HS-5 (cell line): ENCODE data around the gene NCKAP5.

ENCODE experiments used
- DNase-seq: peaks from one replicate; pipeline ENCODE4 v3.0.0-alpha.2; 2012; ENCODE audit warnings: low read depth

Gene NCKAP5

DNA sequence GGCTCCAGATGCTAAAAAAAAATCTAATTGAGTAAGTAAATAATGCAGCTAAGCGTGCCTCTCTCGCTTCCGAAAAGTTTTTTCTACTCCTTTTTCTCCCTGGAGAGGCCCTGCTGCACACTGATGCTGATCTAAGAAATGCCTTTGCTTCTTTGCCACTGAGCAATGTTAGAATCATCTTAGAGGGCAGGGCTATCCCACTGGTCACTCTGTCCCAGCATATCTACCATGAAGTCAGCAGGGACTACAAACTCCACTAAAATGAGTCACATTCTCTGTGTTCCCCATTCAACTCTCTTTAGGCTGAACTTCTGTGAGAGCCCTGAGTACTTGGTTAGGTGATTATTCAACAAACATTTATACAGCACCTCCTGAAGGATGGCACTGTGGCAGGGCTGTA, 770.7 kb downstream of the NCKAP5 start:
- peak; percentile 49 for DNase-seq

DNA sequence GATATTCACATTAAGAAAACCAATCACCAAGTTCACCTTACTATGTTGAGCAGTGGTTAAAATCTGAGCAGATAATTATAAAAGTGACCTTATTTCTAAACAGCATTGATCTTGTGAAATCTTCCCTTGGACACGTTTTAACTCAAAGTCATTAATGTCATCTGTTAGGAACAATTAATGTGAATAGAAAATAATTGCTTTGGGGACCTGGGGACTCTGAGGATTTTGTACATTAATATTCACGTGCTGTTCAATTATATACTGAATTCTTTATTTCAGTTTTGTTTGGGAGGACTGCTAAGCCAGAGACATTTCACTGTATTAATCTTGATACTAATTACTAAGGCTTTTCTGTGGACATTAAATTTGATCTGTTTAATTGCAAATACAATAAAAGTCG, 771.2 kb downstream of the NCKAP5 start:
- no peak for DNase-seq

DNA sequence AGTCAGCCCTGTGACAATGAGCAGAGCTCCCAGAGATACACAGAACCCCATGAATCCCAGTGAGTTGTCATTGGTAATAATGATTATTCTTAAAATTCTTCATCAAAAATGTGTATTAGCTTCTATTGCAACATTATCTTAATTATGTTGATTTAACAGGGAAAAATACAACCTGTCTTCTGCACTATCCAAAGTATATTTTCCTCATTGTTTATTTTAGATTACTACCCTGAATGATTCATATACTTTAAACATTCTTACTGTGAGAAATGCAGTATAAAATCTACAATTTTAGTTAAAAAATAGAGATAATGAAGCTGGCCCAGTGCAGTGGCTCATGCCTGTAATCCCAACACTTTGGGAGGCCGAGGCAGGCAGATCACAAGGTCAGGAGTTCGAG, 773.0 kb downstream of the NCKAP5 start:
- DNase-seq: no peak

DNA sequence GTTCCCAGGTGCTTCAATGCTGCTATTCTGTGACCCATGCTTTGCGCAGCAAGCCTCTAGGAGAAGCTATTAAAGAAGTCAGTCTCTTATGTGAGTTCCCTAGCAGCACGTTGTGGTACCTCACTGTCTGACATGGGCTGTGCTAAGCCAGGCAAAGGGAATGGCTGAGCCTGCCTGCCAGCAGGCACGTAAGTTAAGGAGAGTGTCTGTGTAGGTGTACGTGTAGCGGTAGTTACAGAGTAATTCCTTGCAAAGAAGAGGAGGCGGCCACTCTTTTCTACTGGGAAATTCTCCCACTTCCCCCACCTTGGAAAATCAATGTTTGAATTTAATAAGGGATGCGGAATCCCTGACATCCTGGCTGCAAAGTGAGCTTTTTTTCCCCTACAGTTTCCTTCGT, 774.7 kb downstream of the NCKAP5 start:
- DNase-seq: no peak

DNA sequence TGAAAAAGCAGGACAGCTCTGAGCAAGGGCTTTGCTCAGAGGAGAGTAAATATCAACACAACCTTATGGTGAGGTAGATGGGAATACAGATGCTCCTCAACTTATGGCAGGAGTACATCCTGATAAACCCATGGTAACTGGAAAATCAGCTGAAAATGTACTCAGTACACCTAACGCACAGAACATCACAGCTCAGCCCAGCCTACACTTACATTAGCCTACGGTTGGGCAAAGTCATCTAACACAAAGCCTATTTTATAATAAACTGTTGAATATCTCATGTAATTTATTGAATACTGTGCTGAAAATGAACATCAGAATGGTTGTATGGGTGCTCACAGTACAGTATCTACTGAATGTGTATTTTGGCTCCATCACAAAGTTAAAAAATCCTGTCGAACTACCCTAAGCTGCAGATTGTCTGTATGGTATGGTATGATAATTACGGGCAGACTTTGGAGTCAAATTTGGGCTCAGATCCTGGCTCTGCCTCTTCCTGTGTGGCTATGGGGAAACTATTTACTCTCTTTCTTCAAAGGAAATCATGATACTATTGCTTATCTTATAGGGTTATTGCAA, 778.0 kb downstream of the NCKAP5 start:
- no peak for DNase-seq

DNA sequence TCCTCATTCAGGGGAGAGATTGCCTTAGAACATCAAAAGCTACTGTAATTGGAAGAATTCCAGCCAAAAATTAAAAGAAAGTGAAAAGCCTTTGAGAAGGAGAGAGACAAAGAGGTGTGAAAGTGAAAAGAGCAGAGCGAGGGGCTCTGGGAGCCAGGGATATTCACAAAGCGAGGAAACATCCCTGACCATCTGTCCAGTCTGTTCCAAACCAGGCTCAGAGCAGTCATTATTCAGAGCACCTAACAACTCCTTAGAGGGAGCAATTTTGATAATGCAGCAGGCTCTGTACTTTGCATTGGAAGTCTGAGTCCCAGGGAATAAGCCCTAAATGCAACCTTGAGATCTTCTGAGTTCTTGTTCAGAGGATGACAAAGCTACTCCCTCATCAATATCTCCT, 779.2 kb downstream of the NCKAP5 start:
- DNase-seq: no peak

DNA sequence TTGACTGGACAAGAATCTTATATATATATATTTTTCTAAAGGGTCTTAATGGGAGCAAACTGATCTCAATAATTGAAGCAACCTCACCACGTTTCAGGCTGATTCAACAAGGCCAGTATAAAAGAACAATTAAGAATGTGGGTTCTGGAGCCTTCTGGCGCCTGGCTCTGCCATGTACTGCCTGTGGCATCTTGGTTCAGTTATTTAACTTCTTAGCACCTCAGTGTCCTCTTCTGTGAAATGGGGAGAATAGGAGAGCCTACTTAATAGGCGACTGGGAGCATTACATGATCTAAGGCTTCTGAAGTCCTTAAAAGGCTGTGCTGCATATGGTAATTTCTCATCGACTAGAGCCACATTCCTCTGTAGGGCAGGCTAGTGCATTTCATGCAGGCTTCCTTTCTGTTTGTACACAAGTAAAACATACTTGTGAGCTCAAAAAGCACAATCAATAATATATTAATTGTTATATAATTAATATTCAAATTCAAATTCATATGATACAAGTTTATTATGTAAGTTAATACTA, 779.9 kb downstream of the NCKAP5 start:
- no peak for DNase-seq

DNA sequence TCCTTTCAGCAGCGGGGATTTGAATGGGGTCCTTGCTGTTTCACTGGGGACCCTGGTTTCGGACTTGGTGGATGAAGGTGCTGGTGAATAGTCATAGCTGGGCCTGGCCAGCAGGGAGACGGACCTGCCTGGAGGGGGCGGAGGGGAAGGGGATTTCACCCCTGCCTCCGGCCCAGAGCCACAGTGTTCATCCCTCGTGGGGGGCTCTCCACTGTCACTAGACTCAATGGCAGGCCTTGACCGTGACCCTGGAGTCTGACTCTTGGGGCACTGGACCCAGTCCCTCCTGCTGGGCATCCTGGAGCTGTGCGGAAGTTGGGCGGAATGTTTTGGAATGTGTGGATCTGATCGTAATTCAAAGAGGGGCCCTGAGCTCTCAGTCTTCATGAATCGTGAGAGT, 784.4 kb downstream of the NCKAP5 start:
- no peak for DNase-seq

DNA sequence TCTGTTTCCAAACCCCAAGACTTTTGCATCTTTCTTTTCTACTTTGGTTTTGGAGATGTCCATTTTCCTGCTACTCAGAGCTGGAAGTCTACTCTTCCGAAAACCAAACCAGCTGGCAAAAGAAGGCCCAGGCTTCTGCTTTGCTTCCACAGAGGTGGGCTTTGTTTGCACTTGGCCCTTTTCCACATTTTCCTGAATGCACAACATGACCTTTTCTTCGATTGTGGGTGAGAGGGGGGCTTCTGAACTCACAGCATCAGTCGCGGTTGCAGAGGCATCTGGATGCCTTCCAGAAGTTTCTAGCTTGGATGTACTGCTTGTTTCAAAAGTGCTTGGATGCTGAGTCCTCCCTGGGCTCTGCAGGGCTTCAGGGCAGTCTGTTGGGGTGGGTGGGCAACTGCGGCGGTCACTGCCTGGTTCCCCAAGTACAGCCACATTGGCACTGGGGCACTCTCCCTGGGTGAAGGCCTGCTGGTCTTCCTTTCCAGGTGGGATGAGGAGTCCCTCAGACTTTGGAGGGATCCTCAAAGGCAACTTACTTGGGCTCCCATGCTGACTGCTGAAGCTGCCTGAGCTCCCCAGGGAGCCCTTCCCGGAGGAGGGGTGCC, 786.0 kb downstream of the NCKAP5 start:
- DNase-seq: no peak

DNA sequence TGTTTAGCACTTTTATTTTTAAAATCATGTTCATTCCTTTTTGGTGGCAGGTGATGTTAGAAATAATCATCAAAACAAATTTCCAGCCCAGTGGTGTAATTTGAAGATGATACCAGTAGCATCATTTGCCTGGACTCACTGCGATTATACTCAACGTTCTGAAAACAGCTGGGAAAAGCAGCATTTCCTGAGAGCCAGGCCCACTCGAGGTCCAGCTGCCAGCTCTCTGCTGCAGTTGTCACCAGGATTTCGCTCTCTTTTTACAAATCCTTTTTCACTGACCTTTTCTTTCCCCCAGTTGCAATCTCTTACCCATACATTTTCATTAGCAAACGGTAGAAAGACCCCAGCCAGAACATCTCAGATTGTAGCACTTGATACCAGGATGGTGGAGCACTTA, 787.6 kb downstream of the NCKAP5 start:
- DNase-seq: no peak

DNA sequence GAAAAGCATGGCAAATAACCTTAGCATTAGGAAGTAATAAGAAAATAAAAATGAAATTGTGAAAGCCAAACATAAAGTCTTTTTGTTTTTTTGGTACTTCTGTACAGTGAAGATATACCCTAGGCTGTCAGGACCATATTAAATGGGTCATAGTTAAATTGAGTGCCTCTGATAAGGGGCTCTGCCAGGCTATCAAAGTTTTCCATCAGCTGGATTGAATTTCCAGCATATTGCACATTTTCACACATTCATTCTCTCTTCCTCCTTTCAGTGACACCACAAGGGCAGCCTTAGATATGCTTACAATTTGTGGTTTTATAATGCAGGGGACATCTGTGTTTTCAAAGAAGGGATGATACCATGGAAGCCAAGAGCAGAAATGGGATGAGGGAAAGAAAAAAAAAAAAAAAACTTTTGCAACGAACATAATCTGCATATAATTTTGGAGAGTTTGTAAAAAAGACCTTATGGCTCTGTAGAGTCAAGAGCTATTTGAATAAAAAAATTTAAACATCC, 789.0 kb downstream of the NCKAP5 start:
- no peak for DNase-seq

DNA sequence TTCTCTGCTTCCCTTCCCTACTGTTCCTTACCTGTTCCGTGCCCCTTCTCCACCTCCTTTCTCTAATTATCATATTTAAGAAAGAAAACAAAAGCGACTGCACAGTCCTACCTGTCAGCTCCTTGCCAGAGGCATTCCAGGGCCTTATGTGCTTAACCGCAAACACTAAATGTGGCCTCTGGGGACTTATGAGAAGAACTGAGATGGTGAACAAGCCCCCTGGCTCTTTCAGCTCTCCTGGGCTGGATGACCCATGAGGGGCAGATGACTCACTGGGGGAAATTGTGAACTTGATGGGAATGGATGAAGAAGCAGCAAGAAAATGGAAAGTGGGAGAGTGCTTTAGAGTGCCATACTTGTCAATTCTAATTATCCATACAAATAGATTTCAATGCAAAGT, 792.0 kb downstream of the NCKAP5 start:
- no peak for DNase-seq

DNA sequence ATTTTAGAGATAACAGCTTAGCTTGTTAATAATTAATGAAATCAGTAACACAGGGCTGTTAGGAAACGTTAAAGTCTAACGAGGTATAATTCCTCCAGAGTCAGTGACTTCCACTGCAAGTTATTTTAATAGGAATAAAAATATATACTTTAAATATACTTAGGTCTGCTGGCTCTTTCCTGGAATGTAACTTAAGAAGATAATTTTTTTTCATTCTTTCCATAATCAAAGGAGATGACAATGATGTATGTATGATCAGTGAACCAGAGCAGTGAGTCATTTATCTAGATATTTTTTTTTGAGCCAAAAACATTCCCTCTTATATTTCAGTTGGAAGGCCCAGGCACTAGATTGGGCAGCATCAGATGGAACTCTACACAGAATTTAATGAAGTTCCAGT, 794.1 kb downstream of the NCKAP5 start:
- no peak for DNase-seq

DNA sequence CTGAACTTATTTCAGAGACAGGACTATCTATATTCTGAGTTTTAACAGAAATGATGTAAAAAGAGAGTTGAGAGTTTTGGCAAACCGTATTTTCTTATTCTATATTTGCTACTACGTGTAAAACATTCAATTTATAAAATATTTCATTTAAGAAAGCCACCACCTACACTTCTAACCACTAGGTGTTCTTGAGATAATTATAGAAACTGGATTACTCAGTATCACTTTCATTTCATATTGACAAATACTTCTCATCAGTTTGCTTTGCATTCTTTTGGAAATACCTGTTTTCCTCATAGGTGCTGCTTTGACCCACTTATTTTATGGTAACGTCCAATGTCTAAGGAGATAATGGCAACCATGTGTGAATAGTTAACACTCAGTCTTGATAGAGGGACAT, 794.9 kb downstream of the NCKAP5 start:
- DNase-seq: no peak

DNA sequence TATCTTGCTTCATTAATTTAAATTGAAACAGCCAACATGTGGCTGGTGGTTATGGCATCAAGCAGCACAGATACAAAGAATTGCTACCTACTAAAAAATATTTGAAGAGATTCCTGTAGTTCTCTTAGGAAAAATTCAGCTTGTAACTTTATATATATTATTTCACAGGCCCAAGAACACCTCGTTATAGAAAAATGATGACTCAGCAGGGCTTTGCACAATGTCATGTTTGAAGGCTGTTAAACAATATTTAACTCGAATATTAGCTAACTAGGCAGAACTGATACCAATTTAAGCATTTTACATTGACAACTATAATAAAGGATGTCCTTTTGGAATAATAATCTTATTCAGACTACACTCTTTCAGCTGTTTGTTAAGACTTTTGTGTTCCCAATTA, 795.9 kb downstream of the NCKAP5 start:
- DNase-seq: no peak

DNA sequence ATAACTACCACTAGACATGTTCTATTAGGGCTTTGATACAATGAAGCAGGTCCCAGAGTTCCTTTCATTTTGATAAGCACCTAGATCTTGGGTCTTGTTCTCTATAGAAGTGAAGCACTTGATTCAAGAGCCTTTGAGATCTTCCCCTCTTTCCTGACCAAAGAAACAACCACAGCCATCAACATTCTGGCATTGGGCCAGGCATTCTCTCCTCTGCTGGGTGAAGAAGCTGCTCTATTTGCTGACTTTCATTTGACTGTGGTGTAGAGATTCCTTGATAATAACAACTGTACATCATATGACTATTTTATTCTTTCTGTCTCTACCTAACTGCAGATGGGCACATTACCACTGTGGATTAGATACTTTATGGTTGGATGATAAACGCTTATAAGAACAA, 801.7 kb downstream of the NCKAP5 start:
- no peak for DNase-seq

DNA sequence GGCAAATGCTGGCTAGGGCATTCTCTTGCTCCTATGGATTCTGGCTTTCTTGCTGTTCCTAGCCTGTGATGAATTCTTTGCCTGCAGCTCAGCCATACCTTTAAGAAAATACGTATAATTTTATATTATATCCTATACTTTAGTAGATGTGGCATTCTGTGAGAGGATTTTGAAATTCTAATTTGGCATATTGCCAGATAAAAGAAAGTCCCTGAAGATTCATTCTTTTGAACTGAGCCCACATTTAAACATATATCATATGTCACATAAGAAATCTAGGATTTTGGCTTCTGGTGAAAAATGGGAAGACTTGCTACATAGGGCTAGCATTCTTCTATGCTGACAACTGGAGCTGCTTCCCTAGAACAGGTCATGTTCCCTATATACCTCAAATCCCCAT, 806.8 kb downstream of the NCKAP5 start:
- DNase-seq: no peak

DNA sequence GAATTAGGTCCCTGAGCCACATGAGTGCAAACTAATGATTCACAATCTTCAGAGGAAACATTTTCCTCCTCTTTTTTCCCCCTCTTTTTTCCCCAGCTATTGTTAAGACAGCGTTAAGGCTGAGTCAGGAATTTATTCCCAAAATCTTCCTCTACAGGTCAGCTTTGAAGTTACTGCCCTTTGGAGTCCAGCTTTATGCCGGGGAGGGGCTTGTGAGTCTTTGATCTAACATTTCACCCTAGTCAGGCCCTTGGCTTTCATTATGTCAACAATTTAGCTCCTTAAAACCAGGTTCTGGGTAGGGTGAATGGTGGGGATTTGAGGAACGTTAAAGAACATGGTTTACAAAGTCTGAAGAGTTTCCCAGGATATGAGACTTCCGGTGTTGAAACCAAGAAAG, 807.3 kb downstream of the NCKAP5 start:
- DNase-seq: no peak

DNA sequence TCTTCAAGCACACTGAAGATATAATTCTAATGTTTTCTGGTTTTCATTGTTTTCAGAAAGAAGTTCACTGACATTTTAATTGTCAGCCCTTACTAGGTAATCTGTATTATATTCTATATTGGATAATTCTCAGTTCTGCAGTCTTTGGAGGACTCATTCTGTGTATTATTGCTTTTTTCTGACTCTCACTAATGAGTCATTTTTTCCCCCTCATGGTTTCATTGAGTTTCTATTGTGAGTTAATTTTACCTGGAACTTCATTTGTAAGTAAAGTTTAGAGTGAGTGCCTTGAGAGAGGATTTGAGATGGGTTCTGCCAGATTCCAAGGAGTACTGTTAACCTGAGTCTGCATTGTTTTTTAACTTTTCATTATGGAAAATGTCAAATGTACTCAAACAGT, 807.9 kb downstream of the NCKAP5 start:
- no peak for DNase-seq

DNA sequence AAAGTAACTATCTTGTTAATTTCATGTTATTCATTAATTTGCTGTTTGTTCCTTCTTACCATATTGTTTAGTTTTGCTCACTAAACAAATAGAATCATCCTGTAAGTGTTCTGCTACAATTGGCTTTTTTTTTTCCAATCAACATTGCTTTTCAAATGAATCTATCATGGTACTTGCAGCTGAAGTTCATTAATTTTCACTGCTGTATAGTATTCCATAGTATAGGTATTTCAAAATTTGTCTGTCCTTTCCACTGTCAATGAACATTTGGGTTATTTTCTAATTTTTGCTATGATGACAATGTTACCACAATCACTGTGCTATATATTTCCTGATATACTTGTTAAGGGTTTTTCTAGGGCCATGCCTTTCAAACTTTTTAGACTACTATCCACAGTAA, 809.3 kb downstream of the NCKAP5 start:
- DNase-seq: no peak

DNA sequence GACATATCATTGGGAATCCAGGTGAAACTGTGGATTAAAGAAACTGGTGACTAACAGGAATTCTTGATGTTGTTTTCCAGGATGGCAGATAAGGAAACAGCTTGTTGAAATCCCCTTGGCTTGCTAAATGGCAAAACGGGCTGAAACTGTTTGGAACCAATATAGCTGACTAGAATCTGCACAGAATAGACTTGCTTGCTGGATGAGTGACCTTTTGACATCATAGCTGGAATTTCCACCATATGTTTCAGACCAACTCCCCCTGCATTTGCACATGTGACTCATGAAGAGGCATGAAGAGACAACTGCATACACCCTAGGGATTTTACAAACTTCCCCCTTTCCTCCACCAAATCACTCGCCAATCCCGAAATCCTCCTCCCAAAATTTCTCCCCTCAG, 810.6 kb downstream of the NCKAP5 start:
- DNase-seq: peak; percentile 10

DNA sequence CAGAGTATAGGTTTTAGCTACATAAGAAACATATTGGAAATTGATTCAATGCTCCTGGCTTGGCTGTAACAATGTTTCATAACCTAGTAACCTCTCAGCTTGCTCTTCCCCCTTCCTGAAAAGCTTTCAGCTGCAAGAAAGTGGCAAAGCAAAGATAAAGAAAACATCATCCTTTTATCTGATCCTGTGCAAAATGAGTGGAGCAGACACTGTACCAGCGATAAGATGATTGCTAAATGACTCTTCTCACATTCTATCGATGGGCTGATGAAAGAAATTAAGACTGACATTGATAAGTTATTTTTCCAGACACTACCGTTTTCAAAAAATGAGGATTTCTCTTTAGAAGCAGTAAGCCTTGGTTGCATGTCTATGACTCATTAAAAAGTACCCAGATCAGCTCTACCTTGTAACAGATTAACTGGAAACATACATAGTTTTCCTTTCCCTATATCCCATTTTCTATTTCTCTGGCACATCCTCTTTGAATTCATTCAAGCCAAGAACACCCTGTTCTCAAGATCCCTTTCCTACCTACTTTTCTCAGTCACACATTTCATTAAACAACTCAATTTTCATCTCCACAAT, 811.2 kb downstream of the NCKAP5 start:
- DNase-seq: no peak

DNA sequence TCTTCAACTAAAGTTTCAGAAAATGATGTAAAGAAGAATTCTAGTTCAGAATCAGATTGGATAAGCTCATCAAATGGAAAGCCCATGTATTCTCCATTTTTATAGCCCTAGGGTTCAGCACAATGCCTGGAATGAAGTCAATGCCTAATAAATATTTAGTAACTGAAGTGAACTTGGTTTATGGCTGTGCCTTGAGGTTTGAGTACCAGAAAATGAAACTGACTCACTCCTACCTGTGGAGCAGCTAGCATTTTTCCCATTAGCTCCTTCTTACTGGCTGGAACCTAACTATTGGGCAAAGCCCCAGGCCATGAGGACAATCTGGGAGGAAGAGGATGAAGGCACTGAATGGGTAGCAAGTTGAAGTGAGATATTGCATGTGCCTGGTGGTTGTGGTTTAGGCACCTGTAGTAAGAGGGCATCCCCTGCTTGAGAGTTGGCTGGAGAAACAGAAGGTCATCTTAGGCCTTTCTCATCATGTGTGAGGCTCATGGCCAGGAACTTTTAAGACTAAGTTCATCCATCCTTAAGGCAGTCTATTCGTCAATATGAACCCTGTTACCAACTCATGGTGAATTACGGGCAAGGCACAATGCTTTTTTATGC, 813.3 kb downstream of the NCKAP5 start:
- DNase-seq: no peak
